ENCODE data around the gene CHTF8.
A peak's percentile ranks its signal among the peaks of the same experiment; 100 is the strongest.
"Not testable (repeated sequence)": the region's sequence is repeated elsewhere in the genome, so short reads cannot be mapped to it uniquely, and the experiment has no call there.

CHTF8 gene

GRCh38 chr16:69145658-69146057 is 13.3 kb upstream of the CHTF8 start:
- no peak overlapping the region for H3K27ac ChIP-seq
- TF ChIP-seq CTCF (conservative IDR thresholded peaks at IDR 0.05), result no peak

DNA sequence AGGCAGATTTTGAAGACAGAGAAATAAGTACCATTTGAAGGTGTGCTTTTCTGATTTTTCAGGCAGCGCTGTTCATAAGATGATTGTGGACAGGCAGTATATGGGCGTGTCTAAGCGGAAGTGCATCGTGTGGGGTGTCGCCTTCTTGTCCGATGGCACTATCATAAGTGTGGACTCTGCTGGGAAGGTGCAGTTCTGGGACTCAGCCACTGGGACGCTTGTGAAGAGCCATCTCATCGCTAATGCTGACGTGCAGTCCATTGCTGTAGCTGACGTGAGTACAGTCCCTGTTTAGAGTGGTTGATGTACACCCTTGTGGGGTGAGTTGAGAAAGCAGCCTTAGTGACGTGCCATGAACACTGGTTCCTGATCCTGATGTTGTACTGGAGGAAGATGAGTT is 10.7 kb upstream of the CHTF8 start:
- no peak overlapping the region for H3K27ac ChIP-seq
- TF ChIP-seq CTCF (conservative IDR thresholded peaks at IDR 0.05), result 0 out of 2 replicates have a peak, but pooled peaks have one; percentile 17

- no peak for TF ChIP-seq CTCF (conservative IDR thresholded peaks at IDR 0.05)
- no peak overlapping the region for H3K27ac ChIP-seq
Measured at GRCh38 chr16:69141936-69142335, 9.5 kb upstream of the CHTF8 start.

GRCh38 chr16:69141014-69141413 is 8.6 kb upstream of the CHTF8 start:
- no peak for TF ChIP-seq CTCF (conservative IDR thresholded peaks at IDR 0.05)
- H3K27ac ChIP-seq, result no peak overlapping the region

DNA sequence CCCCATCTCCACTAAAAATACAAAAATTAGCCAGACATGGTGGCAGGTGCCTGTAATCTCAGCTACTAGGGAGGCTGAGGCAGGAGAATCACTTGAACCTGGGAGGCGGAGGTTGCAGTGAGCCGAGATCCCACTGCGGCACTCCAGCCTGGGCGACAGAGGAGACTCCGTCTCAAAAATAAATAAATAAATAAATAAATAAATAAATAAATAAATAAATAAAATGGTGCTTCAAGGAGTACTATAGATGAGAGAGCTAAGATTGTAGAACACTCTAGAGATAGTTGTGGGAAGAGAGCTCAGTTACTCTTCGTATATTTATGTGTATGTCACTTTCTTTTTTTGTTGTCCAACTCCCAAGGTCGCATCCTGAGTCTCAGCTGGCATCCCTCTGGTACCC is 7.1 kb upstream of the CHTF8 start:
- H3K27ac ChIP-seq, result not testable (repeated sequence)

DNA sequence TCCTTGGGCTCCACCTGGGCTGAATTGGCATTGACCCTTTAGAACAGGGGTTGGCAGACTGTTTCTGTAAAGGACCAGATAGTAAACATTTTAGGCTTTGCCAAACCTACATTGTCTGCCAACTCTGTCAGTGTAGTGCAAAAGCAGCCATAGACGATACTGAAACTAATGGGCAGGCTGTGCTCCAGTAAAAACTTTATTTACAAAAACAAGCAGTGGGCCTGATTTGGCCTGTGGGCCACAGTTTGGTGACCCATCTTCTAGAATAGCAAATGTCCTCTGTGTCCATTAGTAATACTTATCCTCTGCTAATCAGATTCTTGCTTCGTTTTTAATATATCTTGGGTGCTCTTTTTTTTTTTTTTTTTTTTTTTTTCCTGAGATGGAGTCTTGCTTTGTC is 6.2 kb upstream of the CHTF8 start:
- TF ChIP-seq CTCF (conservative IDR thresholded peaks at IDR 0.05), result no peak
- H3K27ac ChIP-seq, result no peak overlapping the region

DNA sequence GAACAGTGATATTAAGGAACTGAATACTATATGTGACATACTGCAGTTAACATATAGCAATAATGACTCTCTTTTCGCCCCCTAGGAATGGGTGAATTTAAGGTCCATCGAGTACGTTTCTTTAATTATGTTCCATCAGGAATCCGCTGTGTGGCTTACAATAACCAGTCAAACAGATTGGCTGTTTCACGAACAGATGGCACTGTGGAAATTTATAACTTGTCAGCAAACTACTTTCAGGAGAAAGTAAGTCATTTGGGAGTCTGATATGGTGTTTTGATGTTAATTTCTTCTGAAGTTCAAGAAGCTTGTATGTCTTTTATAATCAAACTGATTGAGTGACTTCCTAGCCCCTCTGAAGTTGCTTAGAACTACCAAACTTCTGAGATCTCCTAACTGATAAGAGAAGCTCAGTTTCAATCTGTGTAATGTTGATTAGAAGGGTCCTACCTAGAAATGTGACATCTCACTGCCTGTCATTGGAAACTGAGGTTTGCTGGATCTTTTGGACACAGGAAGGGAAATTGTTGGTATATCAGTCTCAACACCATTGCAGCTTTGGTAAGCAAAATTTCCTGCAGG is 1.1 kb upstream of the CHTF8 start:
- TF ChIP-seq CTCF (conservative IDR thresholded peaks at IDR 0.05), result no peak
- peak overlapping the region; percentile 86; the same call in 1 of the 2 replicates for H3K27ac ChIP-seq

DNA sequence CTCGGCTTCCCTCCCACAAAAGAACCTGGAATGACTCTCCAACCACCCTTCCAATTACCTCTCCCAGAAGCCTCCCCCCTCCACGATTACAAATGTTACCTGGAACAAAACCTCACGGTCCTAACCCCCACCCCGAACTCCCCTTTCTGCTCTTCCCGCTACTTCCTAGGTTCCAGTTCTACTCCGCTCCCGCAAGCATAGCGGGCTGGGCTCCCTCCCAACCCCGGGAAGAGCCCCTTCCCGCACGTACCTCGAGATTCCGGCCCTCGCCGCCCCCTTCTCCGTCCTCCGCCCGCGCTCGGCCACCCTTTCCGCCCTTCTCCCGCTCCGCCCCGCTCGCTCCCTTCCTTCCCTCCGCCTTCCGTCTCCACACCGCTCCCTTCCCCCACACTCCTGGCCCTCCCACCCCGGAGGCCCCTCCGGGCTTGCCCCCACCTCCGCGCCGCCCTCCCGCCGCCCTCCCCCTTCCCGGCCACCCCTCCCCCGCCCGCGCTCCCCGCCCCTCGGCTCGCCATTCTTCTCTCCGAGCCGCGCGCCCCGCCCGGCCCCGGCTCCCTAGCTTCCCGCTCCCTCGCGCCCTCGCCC is 457 bp downstream of the CHTF8 start:
- peak overlapping the region; percentile 86 for H3K27ac ChIP-seq
- no peak for TF ChIP-seq CTCF (conservative IDR thresholded peaks at IDR 0.05)
